Spleen (tissue), 11 donors: ENCODE measurements around the gene FBP2. TPM values are rescaled to one million over a fixed set of nuclear protein-coding genes. Genes with fewer than 3 reads are reported as not detected.

Source experiments
- DNase-seq: peaks from one replicate; pipeline ENCODE4 v3.0.0-alpha.2; 2020
- H3K27ac ChIP-seq, 8 donors: fragments of 200-600 bp; sonication (generic) in 7 of 8; 1 replicate in 4 of 8; 2 replicates in 4 of 8; pipeline versions ENCODE4 v1.5.0 to v1.8.0; 2016 to 2021; ENCODE audit warnings: inconsistent platforms in 4 of 8, mild to moderate bottlenecking in 4 of 8, moderate library complexity in 1 of 8
- H3K27me3 ChIP-seq, 7 donors: fragments of 200-600 bp; sonication (generic) in 6 of 7; replicated peaks in 1 of 7; 1 replicate in 4 of 7; 2 replicates in 3 of 7; pipeline versions ENCODE4 v1.5.0 to v1.8.0; 2016 to 2021; ENCODE audit warnings: inconsistent platforms in 3 of 7, mild to moderate bottlenecking in 1 of 7
- H3K36me3 ChIP-seq, 6 donors: fragments of 200-600 bp; sonication (generic) in 5 of 6; 1 replicate in 4 of 6; 2 replicates in 2 of 6; pipeline versions ENCODE4 v1.5.0 to v1.8.0; 2016 to 2021; ENCODE audit warnings: inconsistent platforms in 2 of 6
- H3K4me1 ChIP-seq, 6 donors: fragments of 200-600 bp; sonication (generic) in 5 of 6; 1 replicate in 3 of 6; 2 replicates in 3 of 6; pipeline versions ENCODE4 v1.5.0 to v1.8.0; 2016 to 2021; ENCODE audit warnings: inconsistent platforms in 3 of 6
- H3K4me3 ChIP-seq, 8 donors: fragments of 200-600 bp; sonication (generic) in 7 of 8; 1 replicate in 4 of 8; 2 replicates in 4 of 8; pipeline versions ENCODE4 v1.5.0 to v1.8.0; 2016 to 2021; ENCODE audit warnings: inconsistent platforms in 4 of 8, mild to moderate bottlenecking in 4 of 8, moderate library complexity in 2 of 8
- H3K9me3 ChIP-seq, 8 donors: fragments of 200-600 bp; sonication (generic) in 7 of 8; 1 replicate in 4 of 8; 2 replicates in 4 of 8; pipeline versions ENCODE4 v1.5.0 to v1.8.0; 2016 to 2021; ENCODE audit warnings: inconsistent platforms in 4 of 8
- POLR2A ChIP-seq, 3 donors: fragments of 450-650 bp; IDR thresholded peaks; one replicate each; pipeline ENCODE4 v1.5.1; 2017; ENCODE audit warnings: antibody characterized with exemption in 3 of 3, mild to moderate bottlenecking in 1 of 3
- POLR2AphosphoS5 ChIP-seq, 3 donors: sonication (generic); formaldehyde crosslinking; IDR thresholded peaks; one replicate each; pipeline ENCODE4 v1.5.1; 2017; ENCODE audit warnings: antibody characterized with exemption in 3 of 3
- WGBS, 5 donors: extraction: QIAGEN DNeasy Blood & Tissue Kit in 3 of 5; methylation state at CpG; one replicate each; pipeline versions ENCODE4 v1.1.5 to v1.1.7; 2013 to 2018; 5-methylcytosine and 5-hydroxymethylcytosine counted together
- intact Hi-C: fragments of 100-400 bp; cut with DNase I; formaldehyde crosslinking; loops from one replicate; pipeline ENCODE4 v1.15.0; 2023; ENCODE audit warnings: low total_unique reads
- polyA plus RNA-seq, 3 donors: library from polyadenylated mRNA; stranded (reverse); fragments of 200-250 nt; gene quantifications; one replicate each; pipeline ENCODE4 v1.2.1, GENCODE V29; 2013
- total RNA-seq, 7 donors: library from RNA; depleted of rRNA in 3 of 7; stranded (reverse); fragments of >200 nt in 3 of 7; fragmentation: NEBNext Ultra II Directional in 4 of 7; extraction: Animal tissue kit (Norgen Biotek cat#: 25700) in 4 of 7; gene quantifications; one replicate each; pipeline versions ENCODE4 v1.1.0 to v1.2.1, GENCODE V29; 2016 to 2021
- TF ChIP-seq, protein P1 (sequence below), 11 experiments: fragments of 200-600 bp in 7 of 11; fragments of 450-650 bp in 4 of 11; sonication (generic) in 4 of 11; IDR thresholded peaks in 8 of 11; conservative IDR thresholded peaks in 3 of 11; 1 replicate in 7 of 11; 2 replicates in 4 of 11; pipeline versions ENCODE4 v1.4.0 to v1.8.0; 2016 to 2021; ENCODE audit warnings: antibody characterized with exemption in 11 of 11, inconsistent platforms in 4 of 11, mild to moderate bottlenecking in 1 of 11
- donor health status: healthy with polysubstance abuse.
- donor health status: DM: no; HTN: no; CAD: no; lungs with moderate emphysema.
- donor health status: DM: no; HTN: no; CAD: no.
- donor health status: Bipolar disorder and iron deficiency.
- donor health status: healthy.
- donor health status: DM: no; HTN: no; CAD: no.
- donor health status: DM: yes; HTN: yes; CAD: no.

The FBP2 gene
- total and polyA plus RNA-seq, 10 donors = 0.06 to 0.50 TPM; not detected in 8

DNA sequence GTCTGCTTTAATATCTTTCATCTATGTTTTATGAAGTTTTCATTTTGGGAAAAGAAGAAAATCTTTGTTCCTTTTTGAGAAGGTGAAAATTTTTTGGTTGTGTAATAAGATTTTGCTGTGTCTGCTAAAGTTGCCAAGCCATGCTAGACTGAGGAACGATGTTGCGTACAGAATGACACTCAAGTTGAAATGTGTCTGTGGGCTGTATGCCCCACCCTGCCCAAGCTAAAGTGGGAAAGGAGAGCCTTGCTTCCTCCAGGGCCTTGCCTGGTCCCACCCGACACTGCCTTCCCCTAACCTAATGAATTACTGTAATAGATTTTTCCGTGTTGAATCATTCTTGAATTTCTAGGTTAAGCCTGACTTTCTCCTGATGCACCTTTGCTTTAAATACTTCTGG is 36.2 kb downstream of the FBP2 start:
- peaks cover 0 to 16% (median 0%) of the 10 kb centered on the region in 7 donors for H3K27me3 ChIP-seq
- intact Hi-C loops = no loop called here
- H3K27ac ChIP-seq = no peak overlapping the region
- DNase-seq = no peak
- no peak overlapping the region for H3K4me3 ChIP-seq
- no peak for TF ChIP-seq POLR2A (IDR thresholded peaks at IDR 0.05)
- TF ChIP-seq POLR2AphosphoS5 (IDR thresholded peaks at IDR 0.05) = no peak
- TF ChIP-seq, protein P1, sequence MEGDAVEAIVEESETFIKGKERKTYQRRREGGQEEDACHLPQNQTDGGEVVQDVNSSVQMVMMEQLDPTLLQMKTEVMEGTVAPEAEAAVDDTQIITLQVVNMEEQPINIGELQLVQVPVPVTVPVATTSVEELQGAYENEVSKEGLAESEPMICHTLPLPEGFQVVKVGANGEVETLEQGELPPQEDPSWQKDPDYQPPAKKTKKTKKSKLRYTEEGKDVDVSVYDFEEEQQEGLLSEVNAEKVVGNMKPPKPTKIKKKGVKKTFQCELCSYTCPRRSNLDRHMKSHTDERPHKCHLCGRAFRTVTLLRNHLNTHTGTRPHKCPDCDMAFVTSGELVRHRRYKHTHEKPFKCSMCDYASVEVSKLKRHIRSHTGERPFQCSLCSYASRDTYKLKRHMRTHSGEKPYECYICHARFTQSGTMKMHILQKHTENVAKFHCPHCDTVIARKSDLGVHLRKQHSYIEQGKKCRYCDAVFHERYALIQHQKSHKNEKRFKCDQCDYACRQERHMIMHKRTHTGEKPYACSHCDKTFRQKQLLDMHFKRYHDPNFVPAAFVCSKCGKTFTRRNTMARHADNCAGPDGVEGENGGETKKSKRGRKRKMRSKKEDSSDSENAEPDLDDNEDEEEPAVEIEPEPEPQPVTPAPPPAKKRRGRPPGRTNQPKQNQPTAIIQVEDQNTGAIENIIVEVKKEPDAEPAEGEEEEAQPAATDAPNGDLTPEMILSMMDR (IDR thresholded peaks at IDR 0.05 in 8 of 11, conservative IDR thresholded peaks at IDR 0.05 in 3 of 11) = no peak
- no peaks in the 10 kb centered on the region for H3K36me3 ChIP-seq
- WGBS, 5 donors = 77 to 89% (median 84%) methylated on average over 4 of the region's 4 CpGs
- H3K4me1 ChIP-seq = no peaks in the 10 kb centered on the region
- no peaks in the 10 kb centered on the region for H3K9me3 ChIP-seq

DNA sequence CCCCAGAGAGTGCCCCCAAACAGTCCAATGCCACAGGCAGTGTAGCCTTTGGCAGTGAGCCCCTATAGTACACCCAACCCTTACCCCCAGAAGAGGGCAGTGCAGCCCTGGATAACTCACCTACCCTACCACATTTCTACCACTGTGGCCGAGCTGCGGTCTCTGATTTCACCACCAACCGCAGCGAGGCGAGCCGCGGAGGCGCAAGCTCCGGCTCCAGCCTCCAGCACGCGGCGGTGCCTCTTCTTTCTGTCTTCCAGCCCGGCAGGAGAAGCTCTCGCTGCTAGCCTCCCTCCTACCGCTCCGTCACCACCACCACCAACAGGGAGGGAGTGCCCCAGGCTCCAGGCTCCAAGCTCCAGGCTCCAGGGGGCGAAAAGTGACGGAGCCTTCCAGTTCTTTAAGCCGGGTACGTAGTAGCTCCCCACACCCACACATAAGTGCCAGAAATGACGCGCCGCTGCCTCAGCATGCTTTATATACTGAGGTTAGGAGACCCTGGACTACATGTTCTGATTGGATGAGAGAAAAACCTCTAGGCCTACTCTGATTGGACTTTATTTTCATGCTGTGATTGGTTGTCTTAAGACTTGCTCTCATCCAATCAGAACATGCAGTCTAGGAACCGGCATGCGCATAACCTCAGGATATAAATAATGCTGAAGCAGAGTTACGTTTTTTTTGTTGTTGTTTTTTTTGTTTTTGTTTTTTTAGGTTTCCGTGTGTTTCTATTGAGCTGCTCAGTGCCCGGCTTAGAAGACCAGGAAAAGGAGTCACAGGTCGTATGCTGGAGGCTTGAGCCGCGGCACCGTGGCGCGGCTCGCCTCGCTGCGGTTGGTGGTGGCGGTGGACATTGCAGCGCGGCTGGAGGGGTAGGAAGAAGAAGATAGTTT is 38.9 kb downstream of the FBP2 start, which contains the start of gene PCAT7:
TSS of gene PCAT7 (plus strand) at position 645 of the 893 bp plus-strand sequence.
- peaks cover 0 to 16% (median 0%) of the 10 kb centered on the region in 7 donors for H3K27me3 ChIP-seq
- H3K4me3 ChIP-seq = no peak within 1 kb of the TSS
- intact Hi-C loops = no loop called here
- no peak for DNase-seq
- 79 to 83% (median 81%) methylated on average over 39 to 40 of the region's 40 CpGs for WGBS, 5 donors
- no peaks in the 10 kb centered on the region for H3K4me1 ChIP-seq
- H3K27ac ChIP-seq = no peak within 1 kb of the TSS
- no peak for TF ChIP-seq POLR2A (IDR thresholded peaks at IDR 0.05)
- TF ChIP-seq, protein P1 (IDR thresholded peaks at IDR 0.05 in 8 of 11, conservative IDR thresholded peaks at IDR 0.05 in 3 of 11) = peak in 4 of 11 experiments; percentile 9 to 20 (median 15)
- H3K36me3 ChIP-seq = no peaks in the 10 kb centered on the region
- H3K9me3 ChIP-seq = no peaks in the 10 kb centered on the region

DNA sequence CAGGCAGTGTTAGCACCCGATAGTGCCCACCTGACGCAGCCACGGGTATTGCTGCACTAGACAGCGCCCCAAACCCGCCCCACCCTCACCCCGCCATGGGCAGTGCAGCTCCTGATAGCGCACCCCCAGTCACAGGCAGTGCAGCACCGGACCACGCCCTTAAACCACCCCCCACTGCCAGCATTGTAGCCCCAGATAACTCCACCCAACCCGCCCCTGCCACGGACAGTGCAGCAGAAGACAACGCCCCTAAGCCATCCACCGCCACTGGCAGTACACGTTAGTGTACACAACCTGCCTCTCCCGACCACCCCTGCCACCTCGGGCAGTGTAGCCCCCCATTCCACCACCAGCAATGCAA is 39.6 kb downstream of the FBP2 start:
- intact Hi-C loops = no loop called here

More for the DNA sequence above, 39.6 kb downstream of the FBP2 start:
- no peak overlapping the region for H3K4me3 ChIP-seq
- H3K27ac ChIP-seq = no peak overlapping the region
- H3K27me3 ChIP-seq = peaks cover 0 to 15% (median 0%) of the 10 kb centered on the region in 7 donors
- no peaks in the 10 kb centered on the region for H3K9me3 ChIP-seq
- H3K4me1 ChIP-seq = no peaks in the 10 kb centered on the region
- TF ChIP-seq, protein P1 (IDR thresholded peaks at IDR 0.05 in 8 of 11, conservative IDR thresholded peaks at IDR 0.05 in 3 of 11) = no peak
- TF ChIP-seq POLR2A (IDR thresholded peaks at IDR 0.05) (no peak), POLR2AphosphoS5 (IDR thresholded peaks at IDR 0.05) (no peak)
- H3K36me3 ChIP-seq = no peaks in the 10 kb centered on the region
- DNase-seq = no peak
- 82 to 94% (median 89%) methylated on average over 16 of the region's 16 CpGs for WGBS, 5 donors
